Lung (tissue), 13 donors: Measurements from ENCODE around the gene SKOR1. TPM values are rescaled to one million over a fixed set of nuclear protein-coding genes. Genes with fewer than 3 reads are reported as not detected.

Experiments used
- ATAC-seq: fragments of 200-7000 bp; cut with Tn5 transposase; one replicate; pipeline ENCODE4 v1.9.1; 2020; ENCODE audit warnings: moderate number of reproducible peaks; ENCODE audit not compliant: insufficient read depth, low FRiP score
- DNase-seq, 3 donors: peaks; one replicate each; pipeline ENCODE4 v3.0.0-alpha.2; 2013 to 2017
- H3K27ac ChIP-seq, 2 donors: one replicate each; pipeline ENCODE4 v1.5.1; 2013; ENCODE audit warnings: mild to moderate bottlenecking in 2 of 2, moderate library complexity in 2 of 2, control low read depth in 1 of 2, inconsistent platforms in 1 of 2, low read depth in 1 of 2, low read length in 1 of 2
- H3K27me3 ChIP-seq, 3 donors: one replicate each; pipeline ENCODE4 v1.5.1; 2013; ENCODE audit warnings: low read length in 2 of 3; ENCODE audit not compliant: control insufficient read depth in 3 of 3, insufficient read depth in 3 of 3
- H3K36me3 ChIP-seq, 4 donors: one replicate each; pipeline ENCODE4 v1.5.1; 2013; ENCODE audit warnings: low read length in 4 of 4, mild to moderate bottlenecking in 1 of 4, moderate library complexity in 1 of 4; ENCODE audit not compliant: control insufficient read depth in 4 of 4, insufficient read depth in 4 of 4
- H3K4me1 ChIP-seq, 5 donors: one replicate each; pipeline ENCODE4 v1.5.1; 2013; ENCODE audit warnings: low read length in 5 of 5, mild to moderate bottlenecking in 2 of 5, moderate library complexity in 1 of 5; ENCODE audit not compliant: control insufficient read depth in 5 of 5, insufficient read depth in 5 of 5
- H3K4me3 ChIP-seq: one replicate; pipeline ENCODE4 v1.5.1; 2013; ENCODE audit warnings: mild to moderate bottlenecking, control low read depth, moderate library complexity
- H3K9ac ChIP-seq, 2 donors: one replicate each; pipeline ENCODE4 v1.5.1; 2013; ENCODE audit warnings: low read length in 2 of 2, control low read depth in 1 of 2; ENCODE audit not compliant: insufficient read depth in 1 of 2
- H3K9me3 ChIP-seq, 4 donors: one replicate each; pipeline ENCODE4 v1.5.1; 2013; ENCODE audit warnings: low read length in 3 of 4, mild to moderate bottlenecking in 1 of 4, moderate library complexity in 1 of 4; ENCODE audit not compliant: control insufficient read depth in 4 of 4, insufficient read depth in 3 of 4
- WGBS, 2 donors: extraction: QIAGEN DNeasy Blood & Tissue Kit; methylation state at CpG; one replicate each; pipeline ENCODE4 v1.1.7; 2013; 5-methylcytosine and 5-hydroxymethylcytosine counted together
- polyA plus RNA-seq, 2 donors: library from polyadenylated mRNA; stranded (reverse); fragments of 200-250 nt; gene quantifications; one replicate each; pipeline ENCODE4 v1.2.1, GENCODE V29; 2013
- small RNA-seq: library from RNA; depleted of rRNA; stranded (forward); fragments of <200 nt; gene quantifications from one replicate; pipeline ENCODE3, GENCODE V24; 2014; ENCODE audit warnings: low replicate concordance
- total RNA-seq, 2 donors: library from RNA; depleted of rRNA in 1 of 2; stranded (reverse); fragments of >200 nt in 1 of 2; gene quantifications; one replicate each; pipeline ENCODE4 v1.2.1, GENCODE V29; 2014 to 2021
- TF ChIP-seq, protein P1 (sequence below): IDR thresholded peaks from 2 replicates; pipeline ENCODE4 v1.5.1; 2012; ENCODE audit warnings: mild to moderate bottlenecking; ENCODE audit errors: control extremely low read depth, extremely low read depth
- donor health status: control.
- donor health status: control.
- donor health status: Bipolar disorder and iron deficiency.
- donor health status: healthy.
- donor health status: DM: yes; HTN: yes; CAD: no.

SKOR1 gene
- total and polyA plus RNA-seq, 4 donors = 0.17 to 0.46 (median 0.31) TPM

GRCh38 chr15:67883234-67883773 is 58.0 kb downstream of the SKOR1 start:
- ATAC-seq (no peak), DNase-seq (no peak)
- no peaks in the 10 kb centered on the region for H3K27me3 ChIP-seq
- no peak overlapping the region for H3K9ac ChIP-seq
- peaks cover 0 to 2% (median 0%) of the 10 kb centered on the region in 4 donors for H3K9me3 ChIP-seq
- H3K4me1 ChIP-seq = peaks cover 0 to 16% (median 0%) of the 10 kb centered on the region in 5 donors
- H3K4me3 ChIP-seq = no peak overlapping the region
- no peaks in the 10 kb centered on the region for H3K36me3 ChIP-seq
- 59 to 61% methylated on average over 10 of the region's 10 CpGs for WGBS, 2 donors
- peak overlapping the region in 1 of 2 donors; percentile 26 for H3K27ac ChIP-seq
- TF ChIP-seq, protein P1, sequence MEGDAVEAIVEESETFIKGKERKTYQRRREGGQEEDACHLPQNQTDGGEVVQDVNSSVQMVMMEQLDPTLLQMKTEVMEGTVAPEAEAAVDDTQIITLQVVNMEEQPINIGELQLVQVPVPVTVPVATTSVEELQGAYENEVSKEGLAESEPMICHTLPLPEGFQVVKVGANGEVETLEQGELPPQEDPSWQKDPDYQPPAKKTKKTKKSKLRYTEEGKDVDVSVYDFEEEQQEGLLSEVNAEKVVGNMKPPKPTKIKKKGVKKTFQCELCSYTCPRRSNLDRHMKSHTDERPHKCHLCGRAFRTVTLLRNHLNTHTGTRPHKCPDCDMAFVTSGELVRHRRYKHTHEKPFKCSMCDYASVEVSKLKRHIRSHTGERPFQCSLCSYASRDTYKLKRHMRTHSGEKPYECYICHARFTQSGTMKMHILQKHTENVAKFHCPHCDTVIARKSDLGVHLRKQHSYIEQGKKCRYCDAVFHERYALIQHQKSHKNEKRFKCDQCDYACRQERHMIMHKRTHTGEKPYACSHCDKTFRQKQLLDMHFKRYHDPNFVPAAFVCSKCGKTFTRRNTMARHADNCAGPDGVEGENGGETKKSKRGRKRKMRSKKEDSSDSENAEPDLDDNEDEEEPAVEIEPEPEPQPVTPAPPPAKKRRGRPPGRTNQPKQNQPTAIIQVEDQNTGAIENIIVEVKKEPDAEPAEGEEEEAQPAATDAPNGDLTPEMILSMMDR = no peak

DNA sequence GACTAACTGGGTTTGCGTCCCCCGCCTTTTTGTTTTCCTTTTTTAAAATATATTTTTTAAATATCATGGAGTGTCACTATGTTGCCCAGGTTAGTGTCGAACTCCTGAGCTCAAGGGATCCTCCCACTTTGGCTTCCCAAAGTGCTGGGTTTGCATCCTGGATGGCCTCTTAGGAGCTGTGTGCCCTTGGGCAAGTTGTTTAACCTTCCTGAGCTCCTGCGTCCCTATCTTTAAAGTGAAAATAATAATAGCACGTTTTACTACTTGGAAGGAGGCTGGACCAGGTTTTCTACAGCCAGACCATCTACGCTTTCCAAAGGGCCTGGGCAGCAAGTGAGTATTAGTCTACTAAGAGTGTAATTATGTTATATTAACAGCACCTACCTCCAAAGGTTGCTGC is 58.7 kb downstream of the SKOR1 start:
- no peak for ATAC-seq
- TF ChIP-seq, protein P1 = no peak
- no peak overlapping the region for H3K9ac ChIP-seq
- no peaks in the 10 kb centered on the region for H3K27me3 ChIP-seq
- H3K36me3 ChIP-seq = no peaks in the 10 kb centered on the region
- WGBS, 2 donors = 71 to 77% methylated on average over 6 of the region's 6 CpGs
- peak overlapping the region; percentile 80 to 90 for H3K27ac ChIP-seq
- DNase-seq = no peak
- H3K9me3 ChIP-seq = peaks cover 0 to 2% (median 0%) of the 10 kb centered on the region in 4 donors
- no peak overlapping the region for H3K4me3 ChIP-seq
- H3K4me1 ChIP-seq = peaks cover 0 to 16% (median 0%) of the 10 kb centered on the region in 5 donors

Small RNA genes lying within 50 kb of the gene (small RNA-seq; reads per million reads assigned to genes)
- 0.96 reads per million, percentile 80 among the genes with 10 or more reads in this experiment for gene RNU6-1

Other genes starting within 250 kb of the SKOR1 start
- gene RNU6-1, start 14.5 kb downstream of the SKOR1 start, total RNA-seq = not detected
- not detected for gene RNU6-1, start 14.5 kb downstream of the SKOR1 start, polyA plus RNA-seq
- gene PIAS1, start 228.8 kb downstream of the SKOR1 start, total RNA-seq = 100 to 1,000 TPM in 1 of 2 donors, 10 to 100 TPM in 1; 42.2 to 157 TPM
- 10 to 100 TPM; 14.6 to 18.6 TPM for gene PIAS1, start 228.8 kb downstream of the SKOR1 start, polyA plus RNA-seq